ENCODE results near the gene MYOZ3. TPM values are rescaled to one million over a fixed set of nuclear protein-coding genes. Genes with fewer than 3 reads are reported as not detected.

Gene MYOZ3
- total and polyA plus RNA-seq, 10 of the 15 experiments (the other 5 are each of a cell fraction or from before 2014, with no cell fraction given), result 0.04 to 1.1 (median 0.10) TPM; not detected in 4

- no peak for TF ChIP-seq ZNF592 (IDR thresholded peaks at IDR 0.05)
Measured at GRCh38 chr5:150692276-150692675, 31.2 kb downstream of the MYOZ3 start (continued).

GRCh38 chr5:150694612-150695011 is 33.6 kb downstream of the MYOZ3 start:
- H3K4me2 ChIP-seq (ENCODE audit: control insufficient read depth, insufficient read depth), result no peak overlapping the region
- peaks cover 15 to 61% of the 10 kb centered on the region in 2 experiments for H3K36me3 ChIP-seq (ENCODE audit: control insufficient read depth in 2 of 2, insufficient read depth in 2 of 2, low read length in 1 of 2)
- H4K20me1 ChIP-seq (ENCODE audit: control insufficient read depth, insufficient read depth), result no peaks in the 10 kb centered on the region
- no peaks in the 10 kb centered on the region for H3K27me3 ChIP-seq (replicated peaks in 1 of 2; ENCODE audit: control insufficient read depth in 2 of 2, insufficient read depth in 2 of 2, low read length in 1 of 2)
- no TSS peak for BruUV-seq (replicated peaks)
- DNase-seq (ENCODE audit: low read depth, low spot score) (no peak), ATAC-seq (no peak), FAIRE-seq (no peak)
- in situ Hi-C loops (cut with MboI), result no loop called here
- intact Hi-C loops (cut with micrococcal nuclease; ENCODE audit: unreplicated experiment), result no loop called here
- H3K4me1 ChIP-seq (ENCODE audit: control insufficient read depth, insufficient read depth, low read length), result no peaks in the 10 kb centered on the region
- ChIA-PET RAD21 (ENCODE audit: unreplicated experiment) (no interaction called here), SMC1A (ENCODE audit: uncharacterized antibody, unreplicated experiment) (interaction anchor here (1.7 kb wide), 1 partner anchor 135 kb away, joined by 7 read pairs; no protein-coding TSS in a partner anchor), POLR2A (no interaction called here), CTCF (no interaction called here)
- TF ChIP-seq JUND (IDR thresholded peaks at IDR 0.05; ENCODE audit: low read depth, low read length) (no peak), MEF2A (IDR thresholded peaks at IDR 0.05; ENCODE audit: insufficient read depth, low read depth, low read length) (no peak), SP1 (IDR thresholded peaks at IDR 0.05; ENCODE audit: low read depth, low read length) (no peak)
- no peak overlapping the region for H2AFZ ChIP-seq (ENCODE audit: control insufficient read depth, low read depth, low read length)
- no peak overlapping the region for H3K4me3 ChIP-seq
- 85% methylated on average over 3 of the region's 3 CpGs for WGBS (ENCODE audit: insufficient coverage, insufficient replicate concordance, low lambda C conversion rate, missing lambda C conversion rate)
- H3K79me2 ChIP-seq (ENCODE audit: control insufficient read depth, insufficient read depth, low read length), result peaks cover 9% of the 10 kb centered on the region
- H3K9me3 ChIP-seq (replicated peaks; ENCODE audit: control insufficient read depth, insufficient read depth, low read length), result no peaks in the 10 kb centered on the region
- no peak overlapping the region for H3K27ac ChIP-seq (ENCODE audit: control insufficient read depth, insufficient read depth)
- no peak overlapping the region for H3K9ac ChIP-seq (ENCODE audit: control insufficient read depth, insufficient read depth, low read length)
